Hindlimb muscle (tissue), 1 donor: ENCODE measurements around the gene LEFTY1. TPM values are rescaled to one million over a fixed set of nuclear protein-coding genes. Genes with fewer than 3 reads are reported as not detected.
"Not testable (repeated sequence)": the region's sequence is repeated elsewhere in the genome, so short reads cannot be mapped to it uniquely, and the experiment has no call there.

Experiments
- DNase-seq: peaks from one replicate; pipeline ENCODE4 v3.0.0-alpha.2; 2013
- polyA plus RNA-seq: library from polyadenylated mRNA; unstranded; fragments of 120-200 nt; gene quantifications from one replicate; pipeline ENCODE4 v1.2.1, GENCODE V29; 2013; ENCODE audit not compliant: insufficient read length

Gene LEFTY1, protein sequence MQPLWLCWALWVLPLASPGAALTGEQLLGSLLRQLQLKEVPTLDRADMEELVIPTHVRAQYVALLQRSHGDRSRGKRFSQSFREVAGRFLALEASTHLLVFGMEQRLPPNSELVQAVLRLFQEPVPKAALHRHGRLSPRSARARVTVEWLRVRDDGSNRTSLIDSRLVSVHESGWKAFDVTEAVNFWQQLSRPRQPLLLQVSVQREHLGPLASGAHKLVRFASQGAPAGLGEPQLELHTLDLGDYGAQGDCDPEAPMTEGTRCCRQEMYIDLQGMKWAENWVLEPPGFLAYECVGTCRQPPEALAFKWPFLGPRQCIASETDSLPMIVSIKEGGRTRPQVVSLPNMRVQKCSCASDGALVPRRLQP
- 0.52 TPM for polyA plus RNA-seq

GRCh38 chr1:225888898-225889601 lies at the start of gene LEFTY1:
Gene LEFTY1, minus strand, starts transcription at chr1:225889146. Its CDS starts 80 bp downstream, at chr1:225889066.
- DNase-seq, result no peak

DNA sequence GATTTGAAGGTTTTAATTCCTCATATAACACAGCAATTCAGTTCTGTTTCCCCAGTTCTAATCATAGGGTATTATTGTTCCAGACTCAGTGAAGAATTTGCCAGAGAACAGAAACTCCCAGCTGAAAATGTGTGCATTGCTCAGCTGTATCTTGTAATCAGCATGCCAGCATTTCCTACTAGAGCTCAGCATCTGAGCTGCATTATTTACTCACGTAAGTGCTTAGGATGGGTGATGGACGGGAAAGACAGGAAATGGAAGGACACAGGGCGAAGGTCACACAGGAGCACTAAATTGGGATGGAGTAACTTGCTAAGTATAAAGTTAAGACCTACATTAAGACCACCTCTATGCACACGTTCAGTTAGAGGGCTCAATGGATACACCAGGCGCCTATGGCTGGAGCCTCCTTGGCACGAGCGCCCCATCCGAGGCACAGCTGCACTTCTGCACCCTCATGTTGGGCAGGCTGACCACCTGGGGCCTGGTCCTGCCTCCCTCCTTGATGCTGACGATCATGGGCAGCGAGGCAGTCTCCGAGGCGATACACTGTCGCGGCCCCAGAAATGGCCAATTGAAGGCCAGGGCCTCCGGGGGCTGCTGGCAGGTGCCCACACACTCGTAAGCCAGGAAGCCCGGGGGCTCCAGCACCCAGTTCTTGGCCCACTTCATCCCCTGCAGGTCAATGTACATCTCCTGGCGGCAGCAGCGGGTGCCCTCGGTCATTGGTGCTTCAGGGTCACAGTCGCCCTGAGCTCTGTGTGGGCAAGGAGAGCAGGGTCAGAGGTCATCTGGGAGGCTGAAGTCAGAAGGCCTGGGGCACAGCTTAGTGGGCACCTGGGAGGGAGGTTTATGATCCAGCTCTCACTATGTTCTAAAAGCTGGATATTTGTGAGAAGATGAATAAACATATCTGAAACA lies 48.4 kb upstream of the LEFTY1 start:
- no peak for DNase-seq

GRCh38 chr1:225936523-225936922 lies 47.6 kb upstream of the LEFTY1 start:
- DNase-seq, result no peak

DNA sequence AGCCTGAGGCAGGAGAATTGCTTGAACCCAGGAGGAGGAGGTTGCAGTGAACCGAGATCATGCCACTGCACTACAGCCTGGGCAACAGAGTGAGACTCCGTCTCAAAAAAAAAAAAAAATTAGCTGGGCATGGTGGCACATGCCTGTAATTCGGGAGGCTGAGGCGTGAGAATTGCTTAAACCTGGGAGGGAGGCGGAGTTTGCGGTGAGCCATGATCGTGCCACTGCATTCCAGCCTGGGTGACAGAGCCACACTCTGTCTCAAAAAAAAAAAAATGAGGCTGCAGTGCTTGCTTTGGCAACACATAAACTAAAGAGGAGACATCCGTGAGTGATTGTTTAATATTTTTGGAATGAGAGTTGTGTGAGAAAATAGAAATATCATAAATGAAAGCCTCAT lies 47.1 kb upstream of the LEFTY1 start:
- not testable (repeated sequence) for DNase-seq

GRCh38 chr1:225934711-225935110 lies 45.8 kb upstream of the LEFTY1 start:
- DNase-seq, result no peak

DNA sequence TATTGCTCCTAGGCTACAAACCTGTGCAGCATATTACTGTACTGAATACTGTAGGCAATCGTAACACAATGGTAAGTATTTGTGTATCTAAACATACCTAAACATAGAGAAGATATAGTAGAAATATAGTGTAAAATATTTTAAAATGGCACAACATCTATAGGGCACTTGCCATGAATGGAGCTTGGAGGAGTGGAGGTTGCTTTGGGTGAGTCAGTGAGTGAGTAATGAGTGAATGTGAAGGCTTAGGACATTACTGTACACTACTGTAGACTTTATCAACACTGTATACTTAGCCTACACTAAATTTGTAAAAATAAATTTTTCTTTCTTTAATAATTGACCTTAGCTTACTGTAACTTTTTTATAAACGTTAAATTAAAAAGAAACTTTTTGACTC lies 44.1 kb upstream of the LEFTY1 start:
- no peak for DNase-seq

GRCh38 chr1:225931270-225932136 lies 42.6 kb upstream of the LEFTY1 start:
- no peak for DNase-seq

DNA sequence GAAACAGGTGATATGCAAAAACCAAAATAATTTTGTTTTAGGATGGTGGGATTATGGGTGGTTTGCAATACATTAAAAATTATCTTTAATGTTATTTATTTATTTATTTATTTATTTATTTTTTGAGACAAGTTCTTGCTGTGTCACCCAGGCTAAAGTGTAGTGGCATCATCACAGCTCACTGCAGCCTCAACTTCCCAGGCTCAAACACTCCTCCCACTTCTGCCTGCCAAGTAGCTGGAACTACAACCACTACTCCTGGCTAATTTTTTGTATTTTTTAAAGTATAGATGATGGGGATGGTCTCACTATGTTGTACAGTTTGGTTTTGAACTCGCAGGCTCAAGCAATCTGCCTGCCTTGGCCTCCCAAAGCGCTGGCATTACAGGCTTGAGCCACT lies 41.6 kb upstream of the LEFTY1 start:
- no peak for DNase-seq

- not testable (repeated sequence) for DNase-seq
Measured at GRCh38 chr1:225929462-225929861, 40.5 kb upstream of the LEFTY1 start.

GRCh38 chr1:225928186-225929175 lies 39.5 kb upstream of the LEFTY1 start:
- no peak for DNase-seq

- DNase-seq, result no peak
Measured at GRCh38 chr1:225926551-225927113, 37.7 kb upstream of the LEFTY1 start.

- peak; percentile 97 for DNase-seq
Measured at GRCh38 chr1:225923692-225924555, 35.0 kb upstream of the LEFTY1 start, which contains the start of gene PYCR2. Gene PYCR2, minus strand, starts transcription at chr1:225924250. Its CDS starts 140 bp downstream, at chr1:225924110.

GRCh38 chr1:225923381-225923691 lies 34.4 kb upstream of the LEFTY1 start:
- DNase-seq, result no peak

- no peak for DNase-seq
Measured at GRCh38 chr1:225921734-225922709, 33.1 kb upstream of the LEFTY1 start.

- no peak for DNase-seq
Measured at GRCh38 chr1:225919906-225920305, 31.0 kb upstream of the LEFTY1 start.

DNA sequence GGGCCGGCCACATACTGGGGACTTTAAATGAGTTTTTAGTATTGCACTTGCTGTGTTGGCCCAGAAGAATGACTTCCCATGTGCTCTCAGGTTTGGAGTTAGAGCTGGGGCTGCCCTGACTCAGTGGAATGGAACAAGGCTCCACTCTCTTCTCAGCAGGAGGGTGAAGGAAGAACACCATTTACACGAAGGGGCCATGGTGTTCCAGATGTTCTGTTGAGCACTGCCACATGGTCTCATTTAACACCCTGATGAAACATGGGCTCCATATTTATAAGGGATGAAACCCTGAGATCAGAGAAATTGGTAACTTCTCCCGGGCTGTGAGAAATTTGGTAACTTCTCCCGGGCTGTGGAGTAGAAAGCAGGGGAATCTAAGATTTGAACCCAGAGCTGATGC lies 29.3 kb upstream of the LEFTY1 start:
- no peak for DNase-seq

GRCh38 chr1:225917536-225917935 lies 28.6 kb upstream of the LEFTY1 start:
- no peak for DNase-seq

- DNase-seq, result no peak
Measured at GRCh38 chr1:225917101-225917500, 28.2 kb upstream of the LEFTY1 start.
